GM23338 (cell line): ENCODE results near the gene MCFD2. TPM values are rescaled to one million over a fixed set of nuclear protein-coding genes. Genes with fewer than 3 reads are reported as not detected.

Experiments used
- ATAC-seq: fragments of 200-7000 bp; cut with Tn5 transposase; 3 replicates; pipeline ENCODE4 v1.9.1; 2020
- DNase-seq: peaks from one replicate; pipeline ENCODE4 v3.0.0-alpha.2; 2015; ENCODE audit warnings: low spot score
- H2AFZ ChIP-seq: fragments of 200-600 bp; sonication (generic); 2 replicates; pipeline ENCODE4 v1.8.0; 2016; ENCODE audit warnings: antibody characterized with exemption, mild to moderate bottlenecking, moderate library complexity
- H3F3A ChIP-seq: fragments of 200-600 bp; sonication (generic); replicated peaks from 2 replicates; pipeline ENCODE4 v1.8.0; 2017; ENCODE audit warnings: antibody characterized with exemption, mixed run types, low read depth
- H3K27ac ChIP-seq: fragments of 200-600 bp; sonication (generic); 2 replicates; pipeline ENCODE4 v1.6.1; 2016; ENCODE audit warnings: low read depth
- H3K27me3 ChIP-seq: fragments of 200-600 bp; sonication (generic); 2 replicates; pipeline ENCODE4 v1.8.0; 2016; ENCODE audit warnings: mild to moderate bottlenecking, mixed run types, moderate library complexity; ENCODE audit not compliant: insufficient read depth
- H3K36me3 ChIP-seq: fragments of 200-600 bp; sonication (generic); 2 replicates; pipeline ENCODE4 v1.8.0; 2016; ENCODE audit warnings: mild to moderate bottlenecking; ENCODE audit not compliant: insufficient read depth
- H3K4me1 ChIP-seq: fragments of 200-600 bp; sonication (generic); 2 replicates; pipeline ENCODE4 v1.8.0; 2016; ENCODE audit warnings: mild to moderate bottlenecking, moderate library complexity; ENCODE audit not compliant: insufficient read depth
- H3K4me2 ChIP-seq: fragments of 200-600 bp; sonication (generic); 2 replicates; pipeline ENCODE4 v1.7.1; 2017; ENCODE audit warnings: mixed run types
- H3K4me3 ChIP-seq: fragments of 200-600 bp; sonication (generic); 2 replicates; pipeline ENCODE4 v1.6.1; 2016; ENCODE audit warnings: mixed run types
- H3K79me2 ChIP-seq: fragments of 200-600 bp; sonication (generic); replicated peaks from 2 replicates; pipeline ENCODE4 v1.8.0; 2017; ENCODE audit warnings: mild to moderate bottlenecking; ENCODE audit not compliant: insufficient read depth
- H3K9me2 ChIP-seq: fragments of 200-600 bp; sonication (generic); 2 replicates; pipeline ENCODE4 v1.8.0; 2017; ENCODE audit not compliant: insufficient read depth
- H4K20me1 ChIP-seq: fragments of 200-600 bp; sonication (generic); replicated peaks from 2 replicates; pipeline ENCODE4 v1.8.0; 2017; ENCODE audit warnings: mild to moderate bottlenecking; ENCODE audit not compliant: insufficient read depth
- H3K27ac Mint-ChIP-seq: 2 replicates; pipeline ENCODE4 v1.8.0; 2020; ENCODE audit warnings: inconsistent platforms, mild to moderate bottlenecking, moderate library complexity, mixed read lengths
- H3K27me3 Mint-ChIP-seq: 3 replicates; pipeline ENCODE4 v1.8.0; 2022; ENCODE audit warnings: low read depth, mild to moderate bottlenecking, moderate library complexity, mixed read lengths, inconsistent platforms; ENCODE audit not compliant: insufficient read depth, poor library complexity
- H3K36me3 Mint-ChIP-seq: 3 replicates; pipeline ENCODE4 v1.8.0; 2021; ENCODE audit warnings: low read depth, mild to moderate bottlenecking, inconsistent platforms, moderate library complexity, mixed read lengths
- H3K4me1 Mint-ChIP-seq: 3 replicates; pipeline ENCODE4 v1.8.0; 2020; ENCODE audit warnings: mild to moderate bottlenecking, inconsistent platforms, mixed read lengths
- H3K4me3 Mint-ChIP-seq: 3 replicates; pipeline ENCODE4 v1.8.0; 2021; ENCODE audit warnings: moderate library complexity, mild to moderate bottlenecking, inconsistent platforms, mixed read lengths
- H3K9me3 Mint-ChIP-seq: 3 replicates; pipeline ENCODE4 v1.8.0; 2020; ENCODE audit warnings: moderate library complexity, mild to moderate bottlenecking, inconsistent platforms, mixed read lengths
- CREB1 ChIP-seq: fragments of 250-450 bp; sonication (Bioruptor Pico); IDR thresholded peaks from 2 replicates; pipeline ENCODE4 v1.5.0; 2020; ENCODE audit warnings: low read depth, mild to moderate bottlenecking, moderate library complexity
- CTCF ChIP-seq, 2 experiments: fragments of 200-600 bp in 1 of 2; sonication (generic) in 1 of 2; conservative IDR thresholded peaks; 2 replicates each; pipeline versions ENCODE4 v1.5.1 to v1.6.1; 2016 to 2017; ENCODE audit warnings: antibody characterized with exemption in 2 of 2, low read depth in 2 of 2, mild to moderate bottlenecking in 2 of 2, moderate library complexity in 1 of 2
- ETS1 ChIP-seq: IDR thresholded peaks from 2 replicates; pipeline ENCODE4 v1.6.1; 2016; ENCODE audit warnings: antibody characterized with exemption
- EZH2phosphoT487 ChIP-seq: fragments of 200-600 bp; sonication (generic); IDR thresholded peaks from one replicate; pipeline ENCODE4 v1.8.1; 2018; ENCODE audit warnings: antibody characterized with exemption; ENCODE audit not compliant: unreplicated experiment
- POLR2AphosphoS5 ChIP-seq: IDR thresholded peaks from 2 replicates; pipeline ENCODE4 v1.6.1; 2016; ENCODE audit warnings: antibody characterized with exemption, low read depth
- REST ChIP-seq: IDR thresholded peaks from one replicate; pipeline ENCODE4 v1.6.1; 2018; ENCODE audit warnings: antibody characterized with exemption; ENCODE audit not compliant: unreplicated experiment
- STAT1 ChIP-seq: IDR thresholded peaks from one replicate; pipeline ENCODE4 v1.6.1; 2016; ENCODE audit warnings: antibody characterized with exemption; ENCODE audit not compliant: unreplicated experiment
- ZNF114 ChIP-seq: fragments of 250-450 bp; sonication (Bioruptor Pico); IDR thresholded peaks from 2 replicates; pipeline ENCODE4 v1.5.0; 2020; ENCODE audit warnings: mild to moderate bottlenecking, moderate library complexity
- ZNF331 ChIP-seq: fragments of 250-450 bp; sonication (Bioruptor Pico); IDR thresholded peaks from 2 replicates; pipeline ENCODE4 v1.5.0; 2020; ENCODE audit warnings: low read depth, mild to moderate bottlenecking, moderate library complexity
- polyA plus RNA-seq: library from polyadenylated mRNA; unstranded; fragments of >200 nt; fragmentation: Nextera tagmentation; extraction: Ambion mirVana; gene quantifications from 2 replicates; pipeline ENCODE4 v1.2.1, GENCODE V29; 2016
- total RNA-seq: library from RNA; depleted of rRNA; stranded (reverse); fragments of >200 nt; shearing (Covaris generic); gene quantifications from 2 replicates; pipeline ENCODE4 v1.2.3, GENCODE V29; 2014

The MCFD2 gene
- total and polyA plus RNA-seq, 2 experiments from 2014 or later = 55.1 to 91.9 TPM

- Histone ChIP-seq H3K9me2 (0 out of 2 replicates have a peak, but pooled peaks cover 8% of the 10 kb centered on the region), H3F3A (peaks cover 8% of the 10 kb centered on the region), H2AFZ (peak overlapping the region; percentile 38; the same call in 1 of the 2 replicates), H3K79me2 (no peaks in the 10 kb centered on the region), H3K27me3 (no peaks in the 10 kb centered on the region), H3K36me3 (no peaks in the 10 kb centered on the region), H4K20me1 (no peaks in the 10 kb centered on the region), H3K4me1 (no peaks in the 10 kb centered on the region), H3K4me3 (no peak overlapping the region), H3K27ac (no peak overlapping the region), H3K4me2 (no peak overlapping the region)
- Mint-ChIP-seq H3K9me3 (no peaks in the 10 kb centered on the region; the same call in 2 of the 3 replicates), H3K4me3 (no peak overlapping the region), H3K4me1 (0 out of 3 replicates have a peak, but pooled peaks cover 6% of the 10 kb centered on the region), H3K27ac (no peak overlapping the region), H3K27me3 (peaks cover 3% of the 10 kb centered on the region), H3K36me3 (no peaks in the 10 kb centered on the region; the same call in 2 of the 3 replicates)
- no peak for TF ChIP-seq CTCF (conservative IDR thresholded peaks at IDR 0.05; ENCODE audit: low read depth in 2 of 2)
- TF ChIP-seq ZNF114 (CRISPR knock-in tag) = no peak
- TF ChIP-seq STAT1 = no peak
- no peak for TF ChIP-seq ETS1
- TF ChIP-seq POLR2AphosphoS5 = no peak
- TF ChIP-seq ZNF331 (CRISPR knock-in tag) = no peak
- DNase-seq (no peak), ATAC-seq (peak; percentile 33; the same call in 2 of the 3 replicates)
Measured at GRCh38 chr2:46873604-46874068, 42.0 kb downstream of the MCFD2 start.

- peaks cover 4% of the 10 kb centered on the region for H3F3A ChIP-seq
- H3K27ac ChIP-seq = no peak overlapping the region
- H3K27ac Mint-ChIP-seq = no peak overlapping the region
Measured at GRCh38 chr2:46872902-46873603, 42.6 kb downstream of the MCFD2 start.

More at GRCh38 chr2:46872902-46873603, 42.6 kb downstream of the MCFD2 start:
- TF ChIP-seq REST (no peak), ETS1 (no peak), CREB1 (CRISPR knock-in tag) (no peak), EZH2phosphoT487 (no peak), STAT1 (no peak)
- Mint-ChIP-seq H3K36me3 (no peaks in the 10 kb centered on the region; the same call in 2 of the 3 replicates), H3K4me1 (0 out of 3 replicates have a peak, but pooled peaks cover 6% of the 10 kb centered on the region), H3K27me3 (peaks cover 3% of the 10 kb centered on the region), H3K9me3 (no peaks in the 10 kb centered on the region; the same call in 2 of the 3 replicates), H3K4me3 (no peak overlapping the region)
- no peak for ATAC-seq
- no peak for DNase-seq
- Histone ChIP-seq H3K79me2 (no peaks in the 10 kb centered on the region), H3K27me3 (no peaks in the 10 kb centered on the region), H3K4me1 (no peaks in the 10 kb centered on the region), H3K4me3 (no peak overlapping the region), H2AFZ (peak overlapping the region; percentile 74; the same call in 1 of the 2 replicates), H3K9me2 (0 out of 2 replicates have a peak, but pooled peaks cover 8% of the 10 kb centered on the region), H3K36me3 (no peaks in the 10 kb centered on the region), H4K20me1 (no peaks in the 10 kb centered on the region), H3K4me2 (no peak overlapping the region)
